MM.1S (cell line): ENCODE data around the gene GNPTAB.

Experiments
- DNase-seq: peaks from one replicate; pipeline ENCODE4 v3.0.0-alpha.2; 2015
- H2AFZ ChIP-seq: fragments of 300-600 bp; sonication (generic); 2 replicates; pipeline ENCODE4 v1.6.0; 2016; ENCODE audit warnings: antibody characterized with exemption, low read length
- H3F3A ChIP-seq: fragments of 300-600 bp; sonication (generic); 2 replicates; pipeline ENCODE4 v1.6.1; 2016; ENCODE audit warnings: mild to moderate bottlenecking, antibody characterized with exemption, low read length, moderate library complexity, mixed read lengths; ENCODE audit not compliant: insufficient read depth
- H3K27ac ChIP-seq: fragments of 300-600 bp; sonication (generic); 2 replicates; pipeline ENCODE4 v1.5.1; 2016; ENCODE audit warnings: mild to moderate bottlenecking, low read length
- H3K27me3 ChIP-seq: fragments of 300-600 bp; sonication (generic); replicated peaks from 2 replicates; pipeline ENCODE4 v1.6.0; 2016; ENCODE audit warnings: low read length; ENCODE audit not compliant: insufficient read depth
- H3K36me3 ChIP-seq: fragments of 300-600 bp; sonication (generic); replicated peaks from 2 replicates; pipeline ENCODE4 v1.6.1; 2016; ENCODE audit warnings: mild to moderate bottlenecking, low read length, mixed read lengths; ENCODE audit not compliant: insufficient read depth
- H3K4me1 ChIP-seq: fragments of 300-600 bp; sonication (generic); 2 replicates; pipeline ENCODE4 v1.6.1; 2016; ENCODE audit warnings: low read length, mixed read lengths
- H3K4me2 ChIP-seq: fragments of 300-600 bp; sonication (generic); 2 replicates; pipeline ENCODE4 v1.6.0; 2016; ENCODE audit warnings: low read depth, low read length
- H3K4me3 ChIP-seq: fragments of 300-600 bp; sonication (generic); 2 replicates; pipeline ENCODE4 v1.5.1; 2016; ENCODE audit warnings: low read length, mixed read lengths
- H3K79me2 ChIP-seq: fragments of 300-600 bp; sonication (generic); 2 replicates; pipeline ENCODE4 v1.6.1; 2016; ENCODE audit warnings: mixed run types, low read length, mixed read lengths
- H3K9ac ChIP-seq: fragments of 300-600 bp; sonication (generic); 2 replicates; pipeline ENCODE4 v1.6.1; 2016; ENCODE audit warnings: low read length, mixed read lengths
- H3K9me2 ChIP-seq: fragments of 300-600 bp; sonication (generic); replicated peaks from 2 replicates; pipeline ENCODE4 v1.6.1; 2016; ENCODE audit warnings: mild to moderate bottlenecking, low read length, mixed read lengths; ENCODE audit not compliant: insufficient read depth
- H3K9me3 ChIP-seq: fragments of 300-600 bp; sonication (generic); replicated peaks from 2 replicates; pipeline ENCODE4 v1.6.1; 2016; ENCODE audit warnings: mild to moderate bottlenecking, low read length, mixed read lengths; ENCODE audit not compliant: insufficient read depth
- H4K20me1 ChIP-seq: fragments of 300-600 bp; sonication (generic); 2 replicates; pipeline ENCODE4 v1.6.1; 2016; ENCODE audit warnings: mild to moderate bottlenecking, low read length, moderate library complexity, mixed read lengths; ENCODE audit not compliant: insufficient read depth
- EZH2 ChIP-seq: fragments of 300-600 bp; sonication (generic); optimal IDR thresholded peaks from 2 replicates; pipeline ENCODE3; 2017; ENCODE audit warnings: low read depth, mild to moderate bottlenecking, antibody characterized with exemption, low read length, mixed read lengths
- EZH2phosphoT487 ChIP-seq: fragments of 300-600 bp; sonication (generic); IDR thresholded peaks from 2 replicates; pipeline ENCODE4 v1.6.1; 2018; ENCODE audit warnings: antibody characterized with exemption, low read length
- TF ChIP-seq, protein P1 (sequence below): fragments of 300-600 bp; sonication (generic); IDR thresholded peaks from 2 replicates; pipeline ENCODE4 v1.5.1; 2016; ENCODE audit warnings: antibody characterized with exemption, low read length, mixed read lengths

The GNPTAB gene

DNA sequence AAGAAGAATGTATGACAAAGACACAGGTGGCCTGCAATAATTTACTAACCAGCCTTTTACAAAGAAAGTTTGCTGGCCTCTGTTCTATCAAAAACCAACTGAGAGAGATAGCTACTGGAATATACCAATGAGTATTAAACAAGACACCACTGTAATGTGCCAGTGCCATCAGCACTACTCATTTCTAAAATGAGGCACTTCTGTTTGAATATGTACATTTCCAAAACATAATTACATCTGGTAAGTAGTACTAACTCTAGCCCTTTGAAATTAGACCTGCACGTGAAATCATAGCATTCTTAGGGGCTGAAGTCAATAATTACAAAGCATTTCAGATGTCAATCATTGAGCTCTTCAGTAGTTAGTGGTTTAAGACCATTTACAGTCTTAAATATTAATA, 84.6 kb downstream of the GNPTAB start:
- H3K27ac ChIP-seq: peak overlapping the region; percentile 95; the same call in 1 of the 2 replicates
- no peaks in the 10 kb centered on the region for H3K9me3 ChIP-seq
- no peak overlapping the region for H3K4me2 ChIP-seq
- TF ChIP-seq, protein P1, sequence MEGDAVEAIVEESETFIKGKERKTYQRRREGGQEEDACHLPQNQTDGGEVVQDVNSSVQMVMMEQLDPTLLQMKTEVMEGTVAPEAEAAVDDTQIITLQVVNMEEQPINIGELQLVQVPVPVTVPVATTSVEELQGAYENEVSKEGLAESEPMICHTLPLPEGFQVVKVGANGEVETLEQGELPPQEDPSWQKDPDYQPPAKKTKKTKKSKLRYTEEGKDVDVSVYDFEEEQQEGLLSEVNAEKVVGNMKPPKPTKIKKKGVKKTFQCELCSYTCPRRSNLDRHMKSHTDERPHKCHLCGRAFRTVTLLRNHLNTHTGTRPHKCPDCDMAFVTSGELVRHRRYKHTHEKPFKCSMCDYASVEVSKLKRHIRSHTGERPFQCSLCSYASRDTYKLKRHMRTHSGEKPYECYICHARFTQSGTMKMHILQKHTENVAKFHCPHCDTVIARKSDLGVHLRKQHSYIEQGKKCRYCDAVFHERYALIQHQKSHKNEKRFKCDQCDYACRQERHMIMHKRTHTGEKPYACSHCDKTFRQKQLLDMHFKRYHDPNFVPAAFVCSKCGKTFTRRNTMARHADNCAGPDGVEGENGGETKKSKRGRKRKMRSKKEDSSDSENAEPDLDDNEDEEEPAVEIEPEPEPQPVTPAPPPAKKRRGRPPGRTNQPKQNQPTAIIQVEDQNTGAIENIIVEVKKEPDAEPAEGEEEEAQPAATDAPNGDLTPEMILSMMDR: no peak
- TF ChIP-seq EZH2: no peak
- no peak for TF ChIP-seq EZH2phosphoT487
- no peak overlapping the region for H2AFZ ChIP-seq
- no peak for DNase-seq
- H3K9me2 ChIP-seq: no peaks in the 10 kb centered on the region
- H3K27me3 ChIP-seq: no peaks in the 10 kb centered on the region
- H3K4me1 ChIP-seq: peaks cover 51% of the 10 kb centered on the region
- H3K9ac ChIP-seq: no peak overlapping the region
- H3K79me2 ChIP-seq: 0 out of 2 replicates have a peak, but pooled peaks cover 9% of the 10 kb centered on the region
- H3K4me3 ChIP-seq: no peak overlapping the region
- no peaks in the 10 kb centered on the region for H4K20me1 ChIP-seq
- peaks cover 36% of the 10 kb centered on the region for H3F3A ChIP-seq
- peaks cover 5% of the 10 kb centered on the region; the same call in 1 of the 2 replicates for H3K36me3 ChIP-seq

DNA sequence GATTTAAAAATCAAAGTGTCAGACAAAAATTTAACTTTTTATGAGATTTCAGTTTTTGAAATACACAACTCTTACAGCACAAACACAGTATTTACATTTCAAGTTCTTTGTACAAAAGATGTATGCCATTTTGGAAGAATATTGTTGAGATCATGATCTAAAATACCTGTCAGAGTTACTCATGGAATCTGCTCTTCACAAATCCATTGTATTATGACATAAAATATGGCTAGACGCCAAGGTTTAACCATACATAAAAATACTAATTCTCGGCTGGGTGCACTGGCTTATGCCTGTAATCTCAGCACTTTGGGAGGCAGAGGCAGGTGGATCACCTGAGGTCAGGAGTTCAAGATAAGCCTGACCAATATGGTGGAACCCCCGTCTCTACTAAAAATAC, 85.3 kb downstream of the GNPTAB start:
- no peaks in the 10 kb centered on the region for H3K27me3 ChIP-seq
- H3K36me3 ChIP-seq: peaks cover 5% of the 10 kb centered on the region; the same call in 1 of the 2 replicates
- H3K4me1 ChIP-seq: peaks cover 51% of the 10 kb centered on the region
- H3K27ac ChIP-seq: peak overlapping the region; percentile 95
- peak overlapping the region; percentile 74; the same call in 1 of the 2 replicates for H3K9ac ChIP-seq
- no peak overlapping the region for H3K4me3 ChIP-seq
- H3F3A ChIP-seq: peaks cover 36% of the 10 kb centered on the region
- H3K79me2 ChIP-seq: 0 out of 2 replicates have a peak, but pooled peaks cover 9% of the 10 kb centered on the region
- no peak for DNase-seq
- no peaks in the 10 kb centered on the region for H3K9me2 ChIP-seq
- no peak overlapping the region for H2AFZ ChIP-seq
- no peaks in the 10 kb centered on the region for H3K9me3 ChIP-seq
- TF ChIP-seq, protein P1: no peak
- TF ChIP-seq EZH2phosphoT487 (no peak), EZH2 (no peak)
- H3K4me2 ChIP-seq: peak overlapping the region; percentile 51; the same call in 1 of the 2 replicates
- no peaks in the 10 kb centered on the region for H4K20me1 ChIP-seq

DNA sequence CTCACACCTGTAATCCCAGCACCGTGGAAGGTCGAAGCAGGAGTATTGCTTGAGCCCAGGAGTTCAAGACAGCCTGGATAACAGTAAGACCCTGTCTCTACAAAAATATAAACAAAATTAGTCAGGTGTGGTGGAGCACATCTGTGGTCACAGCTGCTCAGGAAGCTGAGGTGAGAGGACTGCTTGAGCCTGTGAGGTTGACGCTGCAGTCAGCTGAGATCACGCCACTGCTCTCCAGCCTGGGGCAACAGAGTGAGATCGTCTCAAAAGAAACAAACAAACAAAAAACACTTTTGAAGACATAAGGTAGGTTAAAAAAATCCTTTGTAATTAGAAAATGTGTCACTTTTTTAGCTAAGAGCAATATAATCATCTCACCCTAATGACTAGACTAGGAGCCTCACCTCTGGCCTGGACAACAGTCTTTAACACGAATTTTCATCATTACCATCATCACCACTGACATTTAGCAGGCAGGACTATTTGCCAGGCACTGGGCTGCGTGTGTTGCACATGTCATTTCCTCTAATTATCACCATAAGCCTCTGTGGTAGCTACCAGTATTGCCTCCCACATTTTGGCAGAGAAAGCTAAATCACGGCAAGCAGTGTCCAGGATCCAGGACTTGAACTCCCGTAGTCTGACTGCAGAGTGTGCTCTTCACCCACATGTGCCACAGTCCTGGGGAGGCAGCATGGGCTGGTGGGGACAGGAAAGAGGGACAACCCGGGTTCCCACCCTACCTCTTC, 86.9 kb downstream of the GNPTAB start:
- H3K27me3 ChIP-seq: no peaks in the 10 kb centered on the region
- H2AFZ ChIP-seq: no peak overlapping the region
- no peaks in the 10 kb centered on the region for H3K9me2 ChIP-seq
- H3F3A ChIP-seq: peaks cover 36% of the 10 kb centered on the region
- H3K9me3 ChIP-seq: no peaks in the 10 kb centered on the region
- no peaks in the 10 kb centered on the region for H4K20me1 ChIP-seq
- 0 out of 2 replicates have a peak, but pooled peaks cover 9% of the 10 kb centered on the region for H3K79me2 ChIP-seq
- peak overlapping the region; percentile 74 for H3K9ac ChIP-seq
- 0 out of 2 replicates have a peak overlapping the region, but pooled peaks have one; percentile 3 for H3K4me3 ChIP-seq
- peak; percentile 92 for DNase-seq
- no peak for TF ChIP-seq EZH2phosphoT487
- no peak for TF ChIP-seq EZH2
- TF ChIP-seq, protein P1: peak; percentile 68
- H3K27ac ChIP-seq: peak overlapping the region; percentile 95
- H3K4me1 ChIP-seq: peaks cover 51% of the 10 kb centered on the region
- peaks cover 5% of the 10 kb centered on the region; the same call in 1 of the 2 replicates for H3K36me3 ChIP-seq
- peak overlapping the region; percentile 51 for H3K4me2 ChIP-seq
